HepG2 (cell line): ENCODE measurements around the gene RAB27B. TPM values are rescaled to one million over a fixed set of nuclear protein-coding genes. Genes with fewer than 3 reads are reported as not detected.

Source experiments
- ATAC-seq: fragments of 200-7000 bp; cut with Tn5 transposase; 3 replicates; pipeline ENCODE4 v1.9.1; 2020; ENCODE audit warnings: mild to moderate bottlenecking, moderate library complexity
- BruUV-seq: library from RNA; stranded (reverse); fragments of 400-500 nt; replicated peaks from 2 replicates; lab custom pipeline; 2021; lab: Mats Ljungman, UMichigan
- CTCF ChIA-PET: fragments of 300-600 bp; formaldehyde crosslinking; extraction: SDS; loops from one replicate; lab custom pipeline; 2021; ENCODE audit warnings: low total read pairs, inconsistent platforms, low intra/inter-chr PET ratio; lab: Yijun Ruan, JAX
- POLR2A ChIA-PET: fragments of 350-600 bp; sonication (Branson Sonifier 250); formaldehyde crosslinking; loops from one replicate; lab custom pipeline; 2020; ENCODE audit warnings: antibody characterized with exemption, inconsistent platforms; lab: Yijun Ruan, JAX
- DNase-seq: peaks from one replicate; pipeline ENCODE4 v3.0.0-alpha.2; 2015; ENCODE audit warnings: low spot score
- FAIRE-seq: peaks from 3 replicates; lab custom pipeline; 2011; peaks lifted over from hg19 to GRCh38; lab: Jason Lieb, UNC
- H2AFZ ChIP-seq: one replicate; pipeline ENCODE4 v1.6.1; 2011; ENCODE audit warnings: low read length, inconsistent platforms
- H3K27ac ChIP-seq: fragments of 300-600 bp; 3 replicates; pipeline ENCODE4 v1.8.0; 2011; ENCODE audit warnings: mixed run types, mild to moderate bottlenecking, mixed read lengths, low read length, inconsistent platforms; ENCODE audit not compliant: insufficient read depth; ENCODE audit errors: extremely low read length
- H3K27me3 ChIP-seq, 2 experiments: fragments of 200-600 bp in 1 of 2; 2 replicates in 1 of 2; 3 replicates in 1 of 2; pipeline versions ENCODE4 v1.6.0 to v1.8.0; 2011; ENCODE audit warnings: low read length in 2 of 2, mild to moderate bottlenecking in 2 of 2, moderate library complexity in 2 of 2, inconsistent platforms in 1 of 2; ENCODE audit not compliant: insufficient read depth in 2 of 2, control insufficient read depth in 1 of 2
- H3K36me3 ChIP-seq, 2 experiments: fragments of 200-600 bp in 1 of 2; replicated peaks in 1 of 2; 2 replicates in 1 of 2; 3 replicates in 1 of 2; pipeline versions ENCODE4 v1.5.1 to v1.8.0; 2011; ENCODE audit warnings: low read length in 2 of 2, inconsistent platforms in 1 of 2; ENCODE audit not compliant: insufficient read depth in 2 of 2, control insufficient read depth in 1 of 2
- H3K4me1 ChIP-seq: 2 replicates; pipeline ENCODE4 v1.5.1; 2012; ENCODE audit warnings: low read length, inconsistent platforms; ENCODE audit not compliant: insufficient read depth
- H3K4me2 ChIP-seq: 2 replicates; pipeline ENCODE4 v1.6.0; 2011; ENCODE audit warnings: low read depth, low read length, inconsistent platforms
- H3K4me3 ChIP-seq, 3 experiments: fragments of 200-600 bp in 1 of 3; sonication (generic), shearing (Covaris generic) in 1 of 3; replicated peaks in 1 of 3; 2 replicates each; pipeline ENCODE4 v1.5.1; 2011 to 2016; ENCODE audit warnings: low read length in 3 of 3, inconsistent platforms in 2 of 3, low read depth in 2 of 3, mild to moderate bottlenecking in 2 of 3, control low read depth in 1 of 3, mixed read lengths in 1 of 3; ENCODE audit not compliant: insufficient read depth in 1 of 3
- H3K79me2 ChIP-seq: one replicate; pipeline ENCODE4 v1.6.1; 2011; ENCODE audit warnings: low read length, inconsistent platforms; ENCODE audit not compliant: insufficient read depth
- H3K9ac ChIP-seq: 2 replicates; pipeline ENCODE4 v1.6.0; 2011; ENCODE audit warnings: mild to moderate bottlenecking, low read depth, low read length, inconsistent platforms; ENCODE audit not compliant: insufficient read depth
- H3K9me3 ChIP-seq: 2 replicates; pipeline ENCODE4 v1.5.1; 2012; ENCODE audit warnings: mild to moderate bottlenecking, low read length
- H4K20me1 ChIP-seq: 2 replicates; pipeline ENCODE4 v1.6.0; 2011; ENCODE audit warnings: inconsistent platforms, mild to moderate bottlenecking, low read length, moderate library complexity; ENCODE audit not compliant: insufficient read depth
- EZH2 ChIP-seq: conservative IDR thresholded peaks from 2 replicates; pipeline ENCODE4 v1.6.1; 2012; ENCODE audit warnings: mild to moderate bottlenecking, low read depth, low read length, moderate library complexity
- MIXL1 ChIP-seq: IDR thresholded peaks from 2 replicates; pipeline ENCODE4 v1.6.1; 2016
- MZF1 ChIP-seq: sonication (generic); formaldehyde crosslinking; IDR thresholded peaks from 2 replicates; pipeline ENCODE4 v1.8.1; 2023; ENCODE audit warnings: mild to moderate bottlenecking, missing genetic modification reagents, borderline replicate concordance
- NR2F1 ChIP-seq, 2 experiments: fragments of 450-650 bp in 1 of 2; formaldehyde crosslinking in 1 of 2; IDR thresholded peaks; 2 replicates each; pipeline versions ENCODE4 v1.5.0 to v1.6.1; 2016 to 2020; ENCODE audit warnings: mild to moderate bottlenecking in 1 of 2, missing compliant biosample characterization in 1 of 2, missing genetic modification reagents in 1 of 2, moderate library complexity in 1 of 2
- ZNF121 ChIP-seq: sonication (generic); formaldehyde crosslinking; IDR thresholded peaks from 2 replicates; pipeline ENCODE4 v1.5.0; 2020; ENCODE audit warnings: mild to moderate bottlenecking, missing genetic modification reagents
- WGBS: methylation state at CpG from one replicate; pipeline ENCODE4 v1.1.6; 2017; ENCODE audit warnings: low lambda C conversion rate; 5-methylcytosine and 5-hydroxymethylcytosine counted together
- in situ Hi-C: cut with HindIII; loops from 2 replicates; pipeline ENCODE4 v1.10.0; 2017; ENCODE audit warnings: low pct_unique_long_range_greater_than_20kb; ENCODE audit not compliant: extremely low pct_ligation_motif_present
- intact Hi-C: fragments of 100-400 bp; cut with micrococcal nuclease; formaldehyde crosslinking; loops from one replicate; pipeline ENCODE4 v1.10.0; 2022; ENCODE audit not compliant: unreplicated experiment
- polyA plus RNA-seq, 8 experiments: library from polyadenylated mRNA; depleted of rRNA in 3 of 8; stranded (reverse) in 7 of 8; unstranded in 1 of 8; fragments of >200 nt; fragmentation: Illumina TruSeq in 4 of 8; extraction: Trizol in 4 of 8; gene quantifications; 2 replicates each; pipeline versions ENCODE4 v1.2.1 to v1.2.3, GENCODE V29; 2011 to 2016; ENCODE audit warnings: low read depth in 4 of 8, missing spikeins in 1 of 8, mixed read lengths in 1 of 8; ENCODE audit not compliant: insufficient read depth in 1 of 8
- total RNA-seq, 5 experiments: library from RNA; depleted of rRNA; stranded (reverse); fragments of >200 nt; fragmentation: Illumina TruSeq; extraction: Trizol; gene quantifications; 2 replicates each; pipeline ENCODE4 v1.2.3, GENCODE V29; 2016; ENCODE audit warnings: low read depth in 1 of 5
- TF ChIP-seq, protein P1 (sequence below): sonication (generic); formaldehyde crosslinking; IDR thresholded peaks from 2 replicates; pipeline ENCODE4 v1.5.0; 2020; ENCODE audit warnings: missing genetic modification reagents
- TF ChIP-seq, protein P2 (sequence below): sonication (generic); formaldehyde crosslinking; IDR thresholded peaks from 2 replicates; pipeline ENCODE4 v1.9.0; 2022; ENCODE audit warnings: missing genetic modification reagents, mild to moderate bottlenecking, borderline replicate concordance
- TF ChIP-seq, protein P3 (sequence below): sonication (generic); formaldehyde crosslinking; IDR thresholded peaks from 2 replicates; pipeline ENCODE4 v1.9.0; 2021; ENCODE audit warnings: missing genetic modification reagents, borderline replicate concordance
- TF ChIP-seq, protein P4 (sequence below): sonication (generic); formaldehyde crosslinking; IDR thresholded peaks from 2 replicates; pipeline ENCODE4 v1.8.0; 2022; ENCODE audit warnings: missing genetic modification reagents, mild to moderate bottlenecking, borderline replicate concordance

Gene RAB27B
- total and polyA plus RNA-seq, 2 of the 13 experiments (the other 11 are each of a cell fraction or from before 2014, with no cell fraction given) = not detected

DNA sequence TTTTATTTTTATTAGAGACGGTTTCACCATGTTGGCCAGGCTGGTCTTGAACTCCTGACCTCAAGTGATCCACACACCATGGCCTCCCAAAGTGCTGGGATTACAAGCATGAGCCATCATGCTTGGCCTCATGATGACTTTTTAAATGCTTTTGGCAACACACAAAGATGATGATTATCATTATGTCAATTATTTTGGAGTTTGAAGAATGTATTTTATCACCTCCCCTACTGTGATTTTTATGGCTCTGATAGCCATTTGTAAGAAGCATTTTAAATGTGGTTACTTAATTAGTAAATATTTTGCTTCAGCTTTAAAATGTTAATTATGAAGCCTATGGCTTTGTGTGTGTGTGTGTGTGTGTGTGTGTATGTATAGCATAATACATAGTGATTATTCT lies 45.1 kb upstream of the RAB27B start:
- H3K4me1 ChIP-seq = no peaks in the 10 kb centered on the region
- H2AFZ ChIP-seq = no peak overlapping the region
- H3K4me3 ChIP-seq = no peak overlapping the region
- FAIRE-seq (no peak), DNase-seq (no peak), ATAC-seq (no peak)
- ChIA-PET POLR2A (no interaction called here), CTCF (no interaction called here)
- no peaks in the 10 kb centered on the region for H4K20me1 ChIP-seq
- no TSS peak for BruUV-seq
- TF ChIP-seq, protein P1, sequence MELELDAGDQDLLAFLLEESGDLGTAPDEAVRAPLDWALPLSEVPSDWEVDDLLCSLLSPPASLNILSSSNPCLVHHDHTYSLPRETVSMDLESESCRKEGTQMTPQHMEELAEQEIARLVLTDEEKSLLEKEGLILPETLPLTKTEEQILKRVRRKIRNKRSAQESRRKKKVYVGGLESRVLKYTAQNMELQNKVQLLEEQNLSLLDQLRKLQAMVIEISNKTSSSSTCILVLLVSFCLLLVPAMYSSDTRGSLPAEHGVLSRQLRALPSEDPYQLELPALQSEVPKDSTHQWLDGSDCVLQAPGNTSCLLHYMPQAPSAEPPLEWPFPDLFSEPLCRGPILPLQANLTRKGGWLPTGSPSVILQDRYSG = no peak
- H3K9ac ChIP-seq = no peak overlapping the region
- in situ Hi-C loops (no loop called here), intact Hi-C loops (no loop called here)
- H3K9me3 ChIP-seq = no peaks in the 10 kb centered on the region
- H3K27me3 ChIP-seq = no peaks in the 10 kb centered on the region
- 0% methylated on average over 1 of the region's 1 CpG for WGBS
- no peak overlapping the region for H3K27ac ChIP-seq
- no peaks in the 10 kb centered on the region for H3K79me2 ChIP-seq
- H3K4me2 ChIP-seq = no peak overlapping the region
- no peaks in the 10 kb centered on the region for H3K36me3 ChIP-seq

DNA sequence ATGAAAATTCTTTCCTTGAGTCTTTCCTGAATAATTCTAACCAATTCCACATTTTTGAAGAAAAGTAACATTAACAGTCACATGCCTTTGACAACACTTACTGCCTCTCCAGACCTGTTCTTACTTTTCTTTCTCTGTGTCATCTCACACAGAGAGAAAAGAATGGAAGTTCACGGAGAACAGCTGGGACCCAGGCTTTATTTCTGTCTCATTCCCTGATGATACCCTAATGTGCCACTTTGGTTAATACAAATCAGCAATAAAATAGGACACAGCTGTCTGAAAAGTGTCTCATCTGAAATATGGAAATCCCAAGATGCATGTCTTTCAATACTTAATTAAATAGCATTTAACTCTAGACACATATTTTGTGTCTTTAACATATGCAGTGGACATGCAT lies 42.1 kb upstream of the RAB27B start:
- Histone ChIP-seq H3K27me3 (no peaks in the 10 kb centered on the region), H3K36me3 (no peaks in the 10 kb centered on the region), H3K4me2 (no peak overlapping the region), H3K4me1 (no peaks in the 10 kb centered on the region), H4K20me1 (no peaks in the 10 kb centered on the region), H3K4me3 (no peak overlapping the region), H2AFZ (no peak overlapping the region), H3K79me2 (no peaks in the 10 kb centered on the region), H3K27ac (no peak overlapping the region), H3K9me3 (no peaks in the 10 kb centered on the region), H3K9ac (no peak overlapping the region)
- no peak for FAIRE-seq
- CTCF ChIA-PET = no interaction called here
- no peak for ATAC-seq
- POLR2A ChIA-PET = no interaction called here
- in situ Hi-C loops = no loop called here
- WGBS = 31% methylated on average over 1 of the region's 1 CpG
- intact Hi-C loops = no loop called here
- BruUV-seq = no TSS peak
- DNase-seq = no peak
- no peak for TF ChIP-seq NR2F1 (CRISPR knock-in tag; IDR thresholded peaks at IDR 0.05)
- TF ChIP-seq, protein P2, sequence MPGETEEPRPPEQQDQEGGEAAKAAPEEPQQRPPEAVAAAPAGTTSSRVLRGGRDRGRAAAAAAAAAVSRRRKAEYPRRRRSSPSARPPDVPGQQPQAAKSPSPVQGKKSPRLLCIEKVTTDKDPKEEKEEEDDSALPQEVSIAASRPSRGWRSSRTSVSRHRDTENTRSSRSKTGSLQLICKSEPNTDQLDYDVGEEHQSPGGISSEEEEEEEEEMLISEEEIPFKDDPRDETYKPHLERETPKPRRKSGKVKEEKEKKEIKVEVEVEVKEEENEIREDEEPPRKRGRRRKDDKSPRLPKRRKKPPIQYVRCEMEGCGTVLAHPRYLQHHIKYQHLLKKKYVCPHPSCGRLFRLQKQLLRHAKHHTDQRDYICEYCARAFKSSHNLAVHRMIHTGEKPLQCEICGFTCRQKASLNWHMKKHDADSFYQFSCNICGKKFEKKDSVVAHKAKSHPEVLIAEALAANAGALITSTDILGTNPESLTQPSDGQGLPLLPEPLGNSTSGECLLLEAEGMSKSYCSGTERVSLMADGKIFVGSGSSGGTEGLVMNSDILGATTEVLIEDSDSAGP (CRISPR knock-in tag) = no peak
- no peak for TF ChIP-seq ZNF121 (CRISPR knock-in tag)
- TF ChIP-seq, protein P3, sequence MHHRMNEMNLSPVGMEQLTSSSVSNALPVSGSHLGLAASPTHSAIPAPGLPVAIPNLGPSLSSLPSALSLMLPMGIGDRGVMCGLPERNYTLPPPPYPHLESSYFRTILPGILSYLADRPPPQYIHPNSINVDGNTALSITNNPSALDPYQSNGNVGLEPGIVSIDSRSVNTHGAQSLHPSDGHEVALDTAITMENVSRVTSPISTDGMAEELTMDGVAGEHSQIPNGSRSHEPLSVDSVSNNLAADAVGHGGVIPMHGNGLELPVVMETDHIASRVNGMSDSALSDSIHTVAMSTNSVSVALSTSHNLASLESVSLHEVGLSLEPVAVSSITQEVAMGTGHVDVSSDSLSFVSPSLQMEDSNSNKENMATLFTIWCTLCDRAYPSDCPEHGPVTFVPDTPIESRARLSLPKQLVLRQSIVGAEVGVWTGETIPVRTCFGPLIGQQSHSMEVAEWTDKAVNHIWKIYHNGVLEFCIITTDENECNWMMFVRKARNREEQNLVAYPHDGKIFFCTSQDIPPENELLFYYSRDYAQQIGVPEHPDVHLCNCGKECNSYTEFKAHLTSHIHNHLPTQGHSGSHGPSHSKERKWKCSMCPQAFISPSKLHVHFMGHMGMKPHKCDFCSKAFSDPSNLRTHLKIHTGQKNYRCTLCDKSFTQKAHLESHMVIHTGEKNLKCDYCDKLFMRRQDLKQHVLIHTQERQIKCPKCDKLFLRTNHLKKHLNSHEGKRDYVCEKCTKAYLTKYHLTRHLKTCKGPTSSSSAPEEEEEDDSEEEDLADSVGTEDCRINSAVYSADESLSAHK (CRISPR knock-in tag) = no peak
- TF ChIP-seq, protein P4, sequence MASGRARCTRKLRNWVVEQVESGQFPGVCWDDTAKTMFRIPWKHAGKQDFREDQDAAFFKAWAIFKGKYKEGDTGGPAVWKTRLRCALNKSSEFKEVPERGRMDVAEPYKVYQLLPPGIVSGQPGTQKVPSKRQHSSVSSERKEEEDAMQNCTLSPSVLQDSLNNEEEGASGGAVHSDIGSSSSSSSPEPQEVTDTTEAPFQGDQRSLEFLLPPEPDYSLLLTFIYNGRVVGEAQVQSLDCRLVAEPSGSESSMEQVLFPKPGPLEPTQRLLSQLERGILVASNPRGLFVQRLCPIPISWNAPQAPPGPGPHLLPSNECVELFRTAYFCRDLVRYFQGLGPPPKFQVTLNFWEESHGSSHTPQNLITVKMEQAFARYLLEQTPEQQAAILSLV (CRISPR knock-in tag) = no peak
- no peak for TF ChIP-seq MZF1 (CRISPR knock-in tag)
- no peak for TF ChIP-seq MIXL1 (CRISPR knock-in tag)
- no peak for TF ChIP-seq EZH2
